ENCODE data around the gene WNT9A.

Gene WNT9A

DNA sequence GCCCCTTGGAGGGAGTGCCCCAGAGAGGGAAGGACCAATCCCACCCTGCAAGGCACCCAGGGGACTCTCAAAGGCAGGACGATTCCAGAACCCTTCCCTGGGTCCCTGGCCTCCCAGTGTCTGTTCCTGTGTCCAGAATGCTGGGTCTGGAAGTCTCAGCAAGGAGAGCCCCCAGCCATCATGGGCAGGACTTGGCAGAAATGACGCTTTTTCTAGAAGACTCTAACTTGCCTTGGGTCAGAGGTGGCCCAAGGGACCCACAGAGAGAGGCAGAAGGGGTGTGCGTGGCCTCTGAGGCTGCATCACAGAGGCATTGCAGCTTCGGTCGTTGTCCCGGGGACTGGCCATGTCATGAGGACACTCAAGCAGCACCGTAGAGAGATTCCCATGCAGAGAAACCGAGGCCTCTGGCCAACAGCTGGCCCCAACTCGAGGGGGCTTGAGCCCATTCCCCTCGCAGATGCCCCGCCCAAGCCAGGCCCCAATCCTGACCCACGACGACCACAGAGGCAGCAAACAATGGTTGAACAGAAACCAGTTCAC is 57.8 kb downstream of the WNT9A start:
- Histone ChIP-seq H3K36me3 (ENCODE audit: control insufficient read depth in 2 of 2, insufficient read depth in 1 of 2, low read length in 2 of 2) (no peaks in the 10 kb centered on the region), H3K9me3 (ENCODE audit: control insufficient read depth, insufficient read depth, low read depth, low read length) (no peaks in the 10 kb centered on the region), H3K27ac (ENCODE audit: extremely low read depth, low read depth, low read length) (no peak overlapping the region), H3K4me1 (ENCODE audit: control insufficient read depth, insufficient read depth, low read length) (no peaks in the 10 kb centered on the region), H3K4me3 (ENCODE audit: low read depth, low read length) (no peak overlapping the region)
- no peak for TF ChIP-seq REPIN1 (tag by site-specific recombination; IDR thresholded peaks at IDR 0.05; ENCODE audit: low read depth)
- ChIA-PET CTCF (no interaction called here), POLR2A (no interaction called here)

DNA sequence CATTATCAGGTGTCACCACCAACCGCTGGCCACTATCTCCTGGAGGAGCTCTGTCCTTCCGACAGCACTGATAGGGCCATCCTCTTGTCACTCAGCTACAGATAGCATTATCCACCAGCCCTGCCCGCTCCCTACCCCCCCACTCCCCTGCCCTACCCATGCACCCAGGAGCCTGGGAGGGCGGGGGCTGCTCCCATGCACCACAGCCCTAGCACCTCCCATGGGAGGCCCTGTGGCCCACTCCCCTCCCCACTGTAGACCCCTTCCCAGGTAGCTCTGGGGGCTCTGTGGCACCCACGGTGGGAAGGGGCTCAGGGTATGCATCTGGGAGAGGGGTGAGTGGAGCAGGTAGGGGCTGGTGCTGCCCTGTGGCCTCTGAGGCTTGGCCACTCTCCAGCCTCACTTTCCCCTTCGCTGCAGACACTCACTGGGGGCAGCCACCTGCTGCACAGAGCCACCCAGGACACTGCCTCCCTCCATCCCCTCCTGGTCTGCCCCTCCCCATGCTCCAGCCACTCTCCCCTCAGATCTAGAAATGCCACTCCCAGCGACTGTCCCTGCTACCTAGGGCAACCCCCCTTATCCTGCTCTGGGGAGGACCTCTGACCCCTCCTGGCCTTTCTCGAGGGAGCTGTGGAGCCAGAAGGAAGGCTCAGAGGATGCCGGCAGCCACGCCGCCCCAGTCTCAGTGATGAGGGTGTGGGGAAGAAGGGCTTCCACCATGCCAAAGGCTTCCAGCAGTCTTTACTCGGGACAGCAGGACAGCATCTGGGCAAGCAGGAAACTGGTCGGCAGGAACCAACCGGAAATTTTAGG is 58.5 kb downstream of the WNT9A start:
- TF ChIP-seq SP2 (tag by site-specific recombination; IDR thresholded peaks at IDR 0.05) (0 out of 2 replicates have a peak, but pooled peaks have one; percentile 25), GLIS2 (tag by site-specific recombination; IDR thresholded peaks at IDR 0.05) (peak; percentile 26; the same call in 1 of the 2 replicates), ZNF354C (tag by site-specific recombination; IDR thresholded peaks at IDR 0.05; ENCODE audit: borderline replicate concordance, low read depth) (no peak), ZNF324 (tag by site-specific recombination; IDR thresholded peaks at IDR 0.05) (no peak), ZNF274 (IDR thresholded peaks at IDR 0.05; ENCODE audit: low read length) (no peak), ZNF274 (tag by site-specific recombination; IDR thresholded peaks at IDR 0.05; ENCODE audit: borderline replicate concordance) (no peak), KLF8 (tag by site-specific recombination; IDR thresholded peaks at IDR 0.05) (no peak), ZNF132 (tag by site-specific recombination; IDR thresholded peaks at IDR 0.05; ENCODE audit: borderline replicate concordance) (no peak), ZNF623 (tag by site-specific recombination; IDR thresholded peaks at IDR 0.05) (no peak), ZNF2 (tag by site-specific recombination; IDR thresholded peaks at IDR 0.05) (no peak), ZNF394 (tag by site-specific recombination; IDR thresholded peaks at IDR 0.05; ENCODE audit: borderline replicate concordance) (no peak)
- TF ChIP-seq, protein P1, sequence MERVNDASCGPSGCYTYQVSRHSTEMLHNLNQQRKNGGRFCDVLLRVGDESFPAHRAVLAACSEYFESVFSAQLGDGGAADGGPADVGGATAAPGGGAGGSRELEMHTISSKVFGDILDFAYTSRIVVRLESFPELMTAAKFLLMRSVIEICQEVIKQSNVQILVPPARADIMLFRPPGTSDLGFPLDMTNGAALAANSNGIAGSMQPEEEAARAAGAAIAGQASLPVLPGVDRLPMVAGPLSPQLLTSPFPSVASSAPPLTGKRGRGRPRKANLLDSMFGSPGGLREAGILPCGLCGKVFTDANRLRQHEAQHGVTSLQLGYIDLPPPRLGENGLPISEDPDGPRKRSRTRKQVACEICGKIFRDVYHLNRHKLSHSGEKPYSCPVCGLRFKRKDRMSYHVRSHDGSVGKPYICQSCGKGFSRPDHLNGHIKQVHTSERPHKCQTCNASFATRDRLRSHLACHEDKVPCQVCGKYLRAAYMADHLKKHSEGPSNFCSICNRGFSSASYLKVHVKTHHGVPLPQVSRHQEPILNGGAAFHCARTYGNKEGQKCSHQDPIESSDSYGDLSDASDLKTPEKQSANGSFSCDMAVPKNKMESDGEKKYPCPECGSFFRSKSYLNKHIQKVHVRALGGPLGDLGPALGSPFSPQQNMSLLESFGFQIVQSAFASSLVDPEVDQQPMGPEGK (tag by site-specific recombination; IDR thresholded peaks at IDR 0.05), result peak; percentile 20; the same call in 1 of the 2 replicates
- TF ChIP-seq, protein P2, sequence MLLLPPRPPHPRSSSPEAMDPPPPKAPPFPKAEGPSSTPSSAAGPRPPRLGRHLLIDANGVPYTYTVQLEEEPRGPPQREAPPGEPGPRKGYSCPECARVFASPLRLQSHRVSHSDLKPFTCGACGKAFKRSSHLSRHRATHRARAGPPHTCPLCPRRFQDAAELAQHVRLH (tag by site-specific recombination; IDR thresholded peaks at IDR 0.05), result no peak
- Histone ChIP-seq H3K36me3 (ENCODE audit: control insufficient read depth in 2 of 2, insufficient read depth in 1 of 2, low read length in 2 of 2) (no peaks in the 10 kb centered on the region), H3K4me1 (ENCODE audit: control insufficient read depth, insufficient read depth, low read length) (no peaks in the 10 kb centered on the region), H3K27ac (ENCODE audit: extremely low read depth, low read depth, low read length) (no peak overlapping the region), H3K4me3 (ENCODE audit: low read depth, low read length) (no peak overlapping the region), H3K9me3 (ENCODE audit: control insufficient read depth, insufficient read depth, low read depth, low read length) (no peaks in the 10 kb centered on the region)
- CTCF ChIA-PET, result interaction anchor here (0.5 kb wide), 1 partner anchor 302 kb away, joined by 3 read pairs; no protein-coding TSS in a partner anchor
- POLR2A ChIA-PET, result no interaction called here

DNA sequence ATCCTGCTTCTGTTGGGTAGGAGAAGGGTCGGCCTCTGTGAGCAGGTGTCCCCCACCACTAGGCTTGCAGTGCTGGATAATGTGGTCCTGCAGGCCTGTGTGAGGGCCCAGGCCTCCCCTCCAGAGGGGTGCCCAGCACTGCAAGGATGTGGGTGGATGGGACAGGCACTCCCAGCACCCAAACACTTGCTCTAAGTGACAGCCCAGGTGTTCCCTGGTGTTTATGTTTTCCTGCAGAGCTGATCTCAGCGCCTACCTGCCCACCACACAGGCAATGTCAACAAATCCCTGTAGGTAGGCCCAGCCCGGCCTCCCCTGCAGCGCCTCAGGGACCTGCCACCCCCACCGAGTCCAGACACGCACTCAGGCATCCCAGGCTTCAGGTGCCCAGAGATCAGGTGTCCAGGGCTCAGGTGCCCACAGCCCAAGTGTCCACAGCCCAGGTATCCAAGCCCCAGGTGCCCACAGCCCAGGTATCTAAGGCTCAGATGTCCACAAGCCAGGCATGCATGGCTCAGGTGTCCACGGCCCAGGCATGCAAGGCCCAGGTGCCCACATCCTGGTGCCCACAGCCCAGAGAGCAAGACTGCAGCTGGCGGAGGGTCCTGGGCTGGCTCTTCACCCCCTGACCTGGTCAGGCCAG is 59.2 kb downstream of the WNT9A start:
- Histone ChIP-seq H3K9me3 (ENCODE audit: control insufficient read depth, insufficient read depth, low read depth, low read length) (no peaks in the 10 kb centered on the region), H3K4me1 (ENCODE audit: control insufficient read depth, insufficient read depth, low read length) (no peaks in the 10 kb centered on the region), H3K36me3 (ENCODE audit: control insufficient read depth in 2 of 2, insufficient read depth in 1 of 2, low read length in 2 of 2) (no peaks in the 10 kb centered on the region), H3K27ac (ENCODE audit: extremely low read depth, low read depth, low read length) (no peak overlapping the region), H3K4me3 (ENCODE audit: low read depth, low read length) (no peak overlapping the region)
- TF ChIP-seq ZNF391 (tag by site-specific recombination; IDR thresholded peaks at IDR 0.05; ENCODE audit: borderline replicate concordance, low read depth) (no peak), ZIC2 (tag by site-specific recombination; IDR thresholded peaks at IDR 0.05) (peak; percentile 54), GLIS1 (tag by site-specific recombination; IDR thresholded peaks at IDR 0.05) (peak; percentile 35; the same call in 1 of the 2 replicates)
- ChIA-PET CTCF (no interaction called here), POLR2A (no interaction called here)

Measured in HEK293 (cell line).